Ishikawa (cell line): ENCODE measurements around the gene TBXAS1.
A peak's percentile ranks its signal among the peaks of the same experiment; 100 is the strongest.

Experiments
- CEBPB ChIP-seq: IDR thresholded peaks from 2 replicates; pipeline ENCODE4 v1.6.1; 2012
- CREB1 ChIP-seq: IDR thresholded peaks from 2 replicates; pipeline ENCODE4 v1.6.1; 2012; ENCODE audit warnings: low read depth
- EGR1 ChIP-seq: IDR thresholded peaks from 2 replicates; pipeline ENCODE4 v1.6.1; 2012
- EP300 ChIP-seq: IDR thresholded peaks from 2 replicates; pipeline ENCODE4 v1.6.1; 2012; ENCODE audit warnings: borderline replicate concordance
- FOXM1 ChIP-seq: IDR thresholded peaks from 2 replicates; pipeline ENCODE4 v1.6.1; 2012; ENCODE audit warnings: low read depth, borderline replicate concordance
- MAX ChIP-seq: IDR thresholded peaks from 2 replicates; pipeline ENCODE4 v1.6.1; 2012
- NFIC ChIP-seq: IDR thresholded peaks from 2 replicates; pipeline ENCODE4 v1.6.1; 2012
- RAD21 ChIP-seq: IDR thresholded peaks from 2 replicates; pipeline ENCODE4 v1.6.1; 2012; ENCODE audit warnings: low read depth
- REST ChIP-seq: IDR thresholded peaks from 2 replicates; pipeline ENCODE4 v1.6.1; 2012; ENCODE audit warnings: low read depth, mild to moderate bottlenecking
- TAF1 ChIP-seq: IDR thresholded peaks from 2 replicates; pipeline ENCODE4 v1.6.1; 2012; ENCODE audit warnings: low read depth, mild to moderate bottlenecking
- TCF12 ChIP-seq: IDR thresholded peaks from 2 replicates; pipeline ENCODE4 v1.6.1; 2012; ENCODE audit warnings: low read depth
- TEAD4 ChIP-seq: IDR thresholded peaks from 2 replicates; pipeline ENCODE4 v1.6.1; 2012
- YY1 ChIP-seq: IDR thresholded peaks from 2 replicates; pipeline ENCODE4 v1.6.1; 2012; ENCODE audit warnings: low read depth
- ZBTB7A ChIP-seq: IDR thresholded peaks from 2 replicates; pipeline ENCODE4 v1.6.1; 2012; ENCODE audit warnings: low read depth
- TF ChIP-seq, protein P1 (sequence below): IDR thresholded peaks from 2 replicates; pipeline ENCODE4 v1.6.1; 2012

TBXAS1 gene

GRCh38 chr7:140023728-140024127 is 194.7 kb downstream of the TBXAS1 start:
- TF ChIP-seq CEBPB (peak; percentile 48), EP300 (no peak)

- TF ChIP-seq EP300 (no peak), REST (no peak), RAD21 (no peak), FOXM1 (no peak), YY1 (no peak), TCF12 (no peak)
- TF ChIP-seq, protein P1, sequence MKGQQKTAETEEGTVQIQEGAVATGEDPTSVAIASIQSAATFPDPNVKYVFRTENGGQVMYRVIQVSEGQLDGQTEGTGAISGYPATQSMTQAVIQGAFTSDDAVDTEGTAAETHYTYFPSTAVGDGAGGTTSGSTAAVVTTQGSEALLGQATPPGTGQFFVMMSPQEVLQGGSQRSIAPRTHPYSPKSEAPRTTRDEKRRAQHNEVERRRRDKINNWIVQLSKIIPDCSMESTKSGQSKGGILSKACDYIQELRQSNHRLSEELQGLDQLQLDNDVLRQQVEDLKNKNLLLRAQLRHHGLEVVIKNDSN, result no peak
Measured at GRCh38 chr7:140024585-140024984, 195.5 kb downstream of the TBXAS1 start.

GRCh38 chr7:140025241-140025640 is 196.2 kb downstream of the TBXAS1 start:
- TF ChIP-seq CREB1 (no peak), EGR1 (no peak), TCF12 (no peak), CEBPB (no peak), EP300 (no peak), REST (no peak), RAD21 (no peak), TAF1 (no peak)
- TF ChIP-seq, protein P1, result no peak

DNA sequence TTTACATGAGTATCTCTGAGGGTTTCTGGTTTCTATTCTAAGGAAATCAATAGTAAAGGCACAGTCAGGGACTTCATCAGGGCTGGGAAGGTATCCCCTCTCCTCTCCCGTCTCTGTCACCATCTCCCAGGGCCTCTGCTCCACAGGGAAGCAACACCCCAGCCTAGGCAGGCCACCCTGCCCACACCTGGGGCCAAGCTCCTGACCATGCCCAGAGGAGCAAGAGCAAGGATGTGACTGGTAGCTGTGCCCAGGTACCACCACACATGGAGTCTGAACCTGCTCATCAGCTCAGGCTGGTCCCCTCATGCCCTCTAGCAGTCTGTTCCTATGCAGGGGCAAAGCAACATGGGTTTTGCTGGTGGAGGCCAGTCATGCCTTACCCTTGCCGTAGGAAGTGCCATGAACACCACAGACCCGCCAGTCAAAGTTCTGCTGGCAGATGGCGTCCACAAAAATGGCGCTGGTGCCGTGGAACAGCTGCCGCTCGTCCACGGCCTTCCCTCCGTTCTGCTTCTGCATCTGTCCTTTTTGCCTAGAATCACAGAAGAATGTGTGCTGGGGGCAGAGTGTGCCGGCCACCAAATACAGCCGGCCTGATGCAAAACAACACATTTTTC is 196.9 kb downstream of the TBXAS1 start:
- no peak for TF ChIP-seq CEBPB
- TF ChIP-seq FOXM1, result no peak
- no peak for TF ChIP-seq RAD21
- TF ChIP-seq REST, result no peak
- TF ChIP-seq CREB1, result no peak
- TF ChIP-seq, protein P1, result no peak
- TF ChIP-seq TEAD4, result no peak
- no peak for TF ChIP-seq TCF12
- TF ChIP-seq YY1, result no peak
- no peak for TF ChIP-seq EP300
- no peak for TF ChIP-seq NFIC
- TF ChIP-seq MAX, result no peak
- TF ChIP-seq TAF1, result no peak
- no peak for TF ChIP-seq EGR1
- TF ChIP-seq ZBTB7A, result no peak

- TF ChIP-seq TCF12 (no peak), EP300 (no peak), NFIC (no peak), YY1 (no peak), MAX (no peak), TEAD4 (no peak), REST (no peak), TAF1 (no peak), CEBPB (no peak), FOXM1 (no peak), ZBTB7A (no peak), EGR1 (no peak), RAD21 (no peak), CREB1 (no peak)
- TF ChIP-seq, protein P1, result no peak
Measured at GRCh38 chr7:140026935-140027334, 197.9 kb downstream of the TBXAS1 start.
